Measurements from ENCODE around the gene RBM20.
"Not testable (repeated sequence)": the region's sequence is repeated elsewhere in the genome, so short reads cannot be mapped to it uniquely, and the experiment has no call there.

GRCh38 chr10:110610781-110611180, 33.4 kb upstream of the RBM20 start:
- TF ChIP-seq EP300, CTCF (IDR thresholded peaks at IDR 0.05): not testable (repeated sequence)

Data from gastroesophageal sphincter (tissue), 3 donors.